PC-3 (cell line): Measurements from ENCODE around the gene MAP2K1. TPM values are rescaled to one million over a fixed set of nuclear protein-coding genes. Genes with fewer than 3 reads are reported as not detected.
"Not testable (repeated sequence)": the region's sequence is repeated elsewhere in the genome, so short reads cannot be mapped to it uniquely, and the experiment has no call there.

ENCODE experiments used
- ATAC-seq: fragments of 200-7000 bp; cut with Tn5 transposase; 2 replicates; pipeline ENCODE4 v1.9.1; 2020; ENCODE audit warnings: mild to moderate bottlenecking, moderate library complexity
- BruUV-seq: library from RNA; stranded (reverse); fragments of 400-500 nt; replicated peaks from 2 replicates; lab custom pipeline; 2021; lab: Mats Ljungman, UMichigan
- CTCF ChIA-PET: fragments of 300-600 bp; sonication (Branson Sonifier 250); formaldehyde crosslinking; loops from one replicate; lab custom pipeline; 2022; ENCODE audit warnings: antibody characterized with exemption; lab: Charles Lee
- POLR2A ChIA-PET: fragments of 300-600 bp; sonication (Branson Sonifier 250); formaldehyde crosslinking; loops from one replicate; lab custom pipeline; 2022; ENCODE audit warnings: antibody characterized with exemption; ENCODE audit not compliant: unreplicated experiment; lab: Charles Lee
- DNase-seq: peaks from one replicate; pipeline ENCODE4 v3.0.0-alpha.2; 2015
- H2AFZ ChIP-seq: fragments of 300-600 bp; sonication (generic); 2 replicates; pipeline ENCODE4 v1.6.0; 2016; ENCODE audit warnings: antibody characterized with exemption, low read length
- H3F3A ChIP-seq: fragments of 300-600 bp; sonication (generic); one replicate; pipeline ENCODE4 v1.6.0; 2017; ENCODE audit warnings: antibody characterized with exemption, low read length, control low read depth, mild to moderate bottlenecking; ENCODE audit not compliant: unreplicated experiment
- H3K27ac ChIP-seq: fragments of 300-600 bp; sonication (generic); 2 replicates; pipeline ENCODE4 v1.5.1; 2016; ENCODE audit warnings: mild to moderate bottlenecking, low read length
- H3K27me3 ChIP-seq: fragments of 300-600 bp; sonication (generic); 2 replicates; pipeline ENCODE4 v1.6.1; 2016; ENCODE audit warnings: low read length, mixed read lengths
- H3K36me3 ChIP-seq: fragments of 300-600 bp; sonication (generic); 2 replicates; pipeline ENCODE4 v1.6.1; 2016; ENCODE audit warnings: low read depth, mixed run types, low read length, mixed read lengths
- H3K4me1 ChIP-seq: fragments of 300-600 bp; sonication (generic); 2 replicates; pipeline ENCODE4 v1.5.1; 2016; ENCODE audit warnings: low read length; ENCODE audit not compliant: insufficient read depth
- H3K4me2 ChIP-seq: fragments of 300-600 bp; sonication (generic); 2 replicates; pipeline ENCODE4 v1.6.0; 2016; ENCODE audit warnings: low read length
- H3K4me3 ChIP-seq: fragments of 300-600 bp; sonication (generic); 2 replicates; pipeline ENCODE4 v1.5.1; 2016; ENCODE audit warnings: mild to moderate bottlenecking, low read length, mixed read lengths
- H3K79me2 ChIP-seq: fragments of 300-600 bp; sonication (generic); 2 replicates; pipeline ENCODE4 v1.6.1; 2017; ENCODE audit warnings: low read length, mixed read lengths
- H3K9ac ChIP-seq: fragments of 300-600 bp; sonication (generic); 2 replicates; pipeline ENCODE4 v1.6.0; 2016; ENCODE audit warnings: mild to moderate bottlenecking, low read length
- H3K9me2 ChIP-seq: fragments of 300-600 bp; sonication (generic); replicated peaks from 2 replicates; pipeline ENCODE4 v1.6.1; 2016; ENCODE audit warnings: mixed run types, low read length, mixed read lengths
- H3K9me3 ChIP-seq: fragments of 300-600 bp; sonication (generic); 2 replicates; pipeline ENCODE4 v1.6.1; 2016; ENCODE audit warnings: low read length, mixed read lengths
- H4K20me1 ChIP-seq: fragments of 300-600 bp; sonication (generic); 2 replicates; pipeline ENCODE4 v1.6.1; 2016; ENCODE audit warnings: low read length, mixed read lengths
- EZH2 ChIP-seq: fragments of 300-600 bp; sonication (generic); IDR thresholded peaks from one replicate; pipeline ENCODE4 v1.6.1; 2017; ENCODE audit warnings: antibody characterized with exemption, mild to moderate bottlenecking, low read length; ENCODE audit not compliant: unreplicated experiment
- EZH2phosphoT487 ChIP-seq: fragments of 300-600 bp; sonication (generic); IDR thresholded peaks from 2 replicates; pipeline ENCODE4 v1.6.1; 2018; ENCODE audit warnings: mild to moderate bottlenecking, antibody characterized with exemption, low read length, borderline replicate concordance
- intact Hi-C: fragments of 100-400 bp; cut with micrococcal nuclease; formaldehyde crosslinking; loops from 2 replicates; pipeline ENCODE4 v1.9.0; 2023
- total RNA-seq: library from RNA; depleted of rRNA; stranded (reverse); fragments of >200 nt; gene quantifications from 2 replicates; pipeline ENCODE4 v1.2.3, GENCODE V29; 2014
- TF ChIP-seq, protein P1 (sequence below): fragments of 300-600 bp; sonication (generic); conservative IDR thresholded peaks from 2 replicates; pipeline ENCODE4 v1.5.1; 2017; ENCODE audit warnings: antibody characterized with exemption, low read depth, mild to moderate bottlenecking, low read length

The MAP2K1 gene
- total RNA-seq, 1 experiment from 2014 or later: 35.5 TPM

DNA sequence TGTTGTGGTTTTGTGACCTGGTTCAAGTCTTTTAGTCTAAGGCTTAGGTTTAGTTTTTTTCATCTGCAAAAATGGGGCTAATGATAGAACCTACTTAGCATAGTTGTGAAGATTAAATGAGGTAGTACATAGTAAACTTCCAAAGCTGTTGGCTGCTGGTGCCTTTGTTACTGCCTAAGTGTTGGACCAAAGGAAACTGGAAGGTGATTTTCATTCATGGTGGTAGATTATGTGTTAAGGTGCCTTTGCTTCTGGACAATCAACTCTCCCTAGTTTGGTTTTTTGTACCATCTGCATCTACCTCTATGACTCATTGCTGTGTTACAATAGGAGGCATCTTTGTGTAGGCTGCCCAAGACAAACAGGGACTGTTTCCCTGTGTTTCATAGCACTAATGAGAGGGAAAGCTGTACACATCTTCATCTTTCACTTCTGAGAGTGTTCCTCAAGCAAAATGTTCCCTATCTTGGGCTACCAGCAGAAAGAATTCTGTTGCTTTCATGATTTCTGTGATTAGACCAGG is 3.2 kb downstream of the MAP2K1 start:
- Histone ChIP-seq H3K27me3 (no peaks in the 10 kb centered on the region), H3K4me2 (peak overlapping the region; percentile 92), H3K9me3 (no peaks in the 10 kb centered on the region), H3K9me2 (no peaks in the 10 kb centered on the region), H2AFZ (no peak overlapping the region), H3K79me2 (peaks cover 84% of the 10 kb centered on the region), H3K27ac (peak overlapping the region; percentile 74), H3K4me3 (peak overlapping the region; percentile 41), H4K20me1 (peaks cover 50% of the 10 kb centered on the region), H3K9ac (peak overlapping the region; percentile 5; the same call in 1 of the 2 replicates), H3F3A (peaks cover 3% of the 10 kb centered on the region), H3K4me1 (peaks cover 32% of the 10 kb centered on the region), H3K36me3 (0 out of 2 replicates have a peak, but pooled peaks cover 3% of the 10 kb centered on the region)
- DNase-seq (peak; percentile 48), ATAC-seq (0 out of 2 replicates have a peak, but pooled peaks have one; percentile 6)
- ChIA-PET POLR2A (no interaction called here), CTCF (no interaction called here)
- no TSS peak for BruUV-seq
- intact Hi-C loops: no loop called here
- TF ChIP-seq, protein P1, sequence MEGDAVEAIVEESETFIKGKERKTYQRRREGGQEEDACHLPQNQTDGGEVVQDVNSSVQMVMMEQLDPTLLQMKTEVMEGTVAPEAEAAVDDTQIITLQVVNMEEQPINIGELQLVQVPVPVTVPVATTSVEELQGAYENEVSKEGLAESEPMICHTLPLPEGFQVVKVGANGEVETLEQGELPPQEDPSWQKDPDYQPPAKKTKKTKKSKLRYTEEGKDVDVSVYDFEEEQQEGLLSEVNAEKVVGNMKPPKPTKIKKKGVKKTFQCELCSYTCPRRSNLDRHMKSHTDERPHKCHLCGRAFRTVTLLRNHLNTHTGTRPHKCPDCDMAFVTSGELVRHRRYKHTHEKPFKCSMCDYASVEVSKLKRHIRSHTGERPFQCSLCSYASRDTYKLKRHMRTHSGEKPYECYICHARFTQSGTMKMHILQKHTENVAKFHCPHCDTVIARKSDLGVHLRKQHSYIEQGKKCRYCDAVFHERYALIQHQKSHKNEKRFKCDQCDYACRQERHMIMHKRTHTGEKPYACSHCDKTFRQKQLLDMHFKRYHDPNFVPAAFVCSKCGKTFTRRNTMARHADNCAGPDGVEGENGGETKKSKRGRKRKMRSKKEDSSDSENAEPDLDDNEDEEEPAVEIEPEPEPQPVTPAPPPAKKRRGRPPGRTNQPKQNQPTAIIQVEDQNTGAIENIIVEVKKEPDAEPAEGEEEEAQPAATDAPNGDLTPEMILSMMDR: no peak
- TF ChIP-seq EZH2phosphoT487: no peak
- TF ChIP-seq EZH2: no peak

DNA sequence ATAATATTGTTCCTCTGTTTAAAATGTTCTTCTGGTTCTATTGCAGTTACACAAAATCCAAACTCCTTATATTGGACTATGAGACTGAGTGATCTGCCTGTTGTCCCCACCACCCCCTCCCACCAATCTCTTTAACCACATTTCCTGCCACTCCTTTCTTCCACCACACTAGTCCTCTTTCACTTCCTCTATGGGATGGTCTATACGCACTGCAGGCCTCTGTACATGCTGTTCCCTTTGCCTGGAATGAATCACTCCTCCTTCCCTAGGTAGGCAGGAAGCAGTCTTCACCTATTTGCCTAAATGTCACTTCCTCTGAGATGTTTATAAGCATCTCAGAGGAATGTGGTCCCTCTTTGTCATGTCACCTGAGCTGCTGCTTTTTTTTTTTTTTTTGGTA is 4.0 kb downstream of the MAP2K1 start:
- H3K9me3 ChIP-seq: no peaks in the 10 kb centered on the region
- H3K27ac ChIP-seq: peak overlapping the region; percentile 74
- peaks cover 3% of the 10 kb centered on the region for H3F3A ChIP-seq
- H3K9ac ChIP-seq: 0 out of 2 replicates have a peak overlapping the region, but pooled peaks have one; percentile 15
- BruUV-seq: no TSS peak
- POLR2A ChIA-PET: no interaction called here
- H3K4me2 ChIP-seq: peak overlapping the region; percentile 92
- H3K79me2 ChIP-seq: peaks cover 91% of the 10 kb centered on the region
- H3K9me2 ChIP-seq: no peaks in the 10 kb centered on the region
- H3K36me3 ChIP-seq: 0 out of 2 replicates have a peak, but pooled peaks cover 3% of the 10 kb centered on the region
- peak; percentile 39 for ATAC-seq
- peaks cover 51% of the 10 kb centered on the region for H4K20me1 ChIP-seq
- CTCF ChIA-PET: interaction anchor here (0.6 kb wide), 1 partner anchor 21 kb away, joined by 7 read pairs; no protein-coding TSS in a partner anchor
- peaks cover 32% of the 10 kb centered on the region for H3K4me1 ChIP-seq
- H3K27me3 ChIP-seq: no peaks in the 10 kb centered on the region
- peak overlapping the region; percentile 35 for H3K4me3 ChIP-seq
- no peak overlapping the region for H2AFZ ChIP-seq
- peak; percentile 60 for DNase-seq
- intact Hi-C loops: no loop called here
- TF ChIP-seq, protein P1: no peak
- TF ChIP-seq EZH2phosphoT487: no peak
- no peak for TF ChIP-seq EZH2

DNA sequence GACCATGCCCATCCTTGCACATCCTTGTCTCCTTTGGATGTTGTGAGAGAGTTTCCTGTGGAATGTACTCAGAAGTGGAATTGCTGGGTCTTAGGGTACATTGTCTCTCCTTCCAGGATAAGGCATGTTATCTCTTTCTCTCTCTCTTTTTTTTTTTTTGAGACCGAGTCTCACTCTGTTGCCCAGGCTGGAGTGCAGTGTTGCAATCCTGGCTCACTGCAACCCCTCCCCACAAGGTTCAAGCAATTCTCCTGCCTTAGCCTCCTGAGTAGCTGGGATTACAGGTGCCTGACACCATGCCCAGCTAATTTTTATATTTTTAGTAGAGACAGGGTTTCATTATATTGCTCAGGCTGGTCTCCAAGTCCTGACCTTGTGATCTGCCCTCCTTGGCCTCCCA is 6.3 kb downstream of the MAP2K1 start:
- H3F3A ChIP-seq, H3K27me3 ChIP-seq, POLR2A ChIA-PET, H3K9me2 ChIP-seq, DNase-seq, intact Hi-C loops, BruUV-seq, H3K9ac ChIP-seq, H3K27ac ChIP-seq, ATAC-seq, H3K9me3 ChIP-seq, CTCF ChIA-PET, H3K4me3 ChIP-seq, H3K4me2 ChIP-seq, H2AFZ ChIP-seq, H3K36me3 ChIP-seq: not testable (repeated sequence)
- Histone ChIP-seq H3K79me2 (peaks cover 98% of the 10 kb centered on the region), H4K20me1 (peaks cover 46% of the 10 kb centered on the region), H3K4me1 (peaks cover 32% of the 10 kb centered on the region)
